T follicular helper cell (primary cell): ENCODE data around the gene CYB5A.

Experiments
- DNase-seq: peaks from one replicate; pipeline ENCODE4 v3.0.0-alpha.2; 2020; ENCODE audit warnings: low read depth

CYB5A gene

GRCh38 chr18:74276609-74277008, 15.2 kb downstream of the CYB5A start:
- no peak for DNase-seq

- DNase-seq = no peak
Measured at GRCh38 chr18:74275736-74276135, 16.0 kb downstream of the CYB5A start.

GRCh38 chr18:74274700-74275099, 17.1 kb downstream of the CYB5A start:
- DNase-seq = no peak

GRCh38 chr18:74273394-74273793, 18.4 kb downstream of the CYB5A start:
- DNase-seq = no peak

- DNase-seq = no peak
Measured at GRCh38 chr18:74271635-74272034, 20.1 kb downstream of the CYB5A start.

GRCh38 chr18:74268933-74269620, 22.7 kb downstream of the CYB5A start:
- DNase-seq = no peak

GRCh38 chr18:74268175-74268574, 23.6 kb downstream of the CYB5A start:
- no peak for DNase-seq

- DNase-seq = no peak
Measured at GRCh38 chr18:74266161-74266560, 25.6 kb downstream of the CYB5A start.

GRCh38 chr18:74265546-74266098, 26.1 kb downstream of the CYB5A start:
- DNase-seq = no peak

- no peak for DNase-seq
Measured at GRCh38 chr18:74264303-74265020, 27.3 kb downstream of the CYB5A start.

GRCh38 chr18:74261053-74261713, 30.6 kb downstream of the CYB5A start:
- no peak for DNase-seq

GRCh38 chr18:74259347-74259746, 32.4 kb downstream of the CYB5A start:
- no peak for DNase-seq

GRCh38 chr18:74257083-74257482, 34.7 kb downstream of the CYB5A start:
- DNase-seq = no peak

- no peak for DNase-seq
Measured at GRCh38 chr18:74256190-74256589, 35.6 kb downstream of the CYB5A start.

- no peak for DNase-seq
Measured at GRCh38 chr18:74255131-74255616, 36.6 kb downstream of the CYB5A start.

GRCh38 chr18:74252039-74252395, 39.7 kb downstream of the CYB5A start:
- DNase-seq = no peak

GRCh38 chr18:74251297-74252038, 40.3 kb downstream of the CYB5A start:
- no peak for DNase-seq

- no peak for DNase-seq
Measured at GRCh38 chr18:74250131-74250530, 41.6 kb downstream of the CYB5A start.

- DNase-seq = no peak
Measured at GRCh38 chr18:74249181-74249968, 42.4 kb downstream of the CYB5A start.

GRCh38 chr18:74248595-74248994, 43.2 kb downstream of the CYB5A start:
- no peak for DNase-seq

- DNase-seq = no peak
Measured at GRCh38 chr18:74248189-74248588, 43.6 kb downstream of the CYB5A start.
